Measurements from ENCODE around the gene NSD1.

GRCh38 chr5:177142098-177142611, 8.6 kb downstream of the NSD1 start:
- TF ChIP-seq CTCF (IDR thresholded peaks at IDR 0.05) (no peak), POLR2A (IDR thresholded peaks at IDR 0.05) (no peak)

All from esophagus squamous epithelium (tissue), 4 donors.